ENCODE measurements around the gene SMURF1. TPM values are rescaled to one million over a fixed set of nuclear protein-coding genes. Genes with fewer than 3 reads are reported as not detected.
"Not testable (repeated sequence)": the region's sequence is repeated elsewhere in the genome, so short reads cannot be mapped to it uniquely, and the experiment has no call there.

SMURF1 gene
- total and polyA plus RNA-seq, 2 experiments from 2014 or later = 6.8 to 19.1 TPM

DNA sequence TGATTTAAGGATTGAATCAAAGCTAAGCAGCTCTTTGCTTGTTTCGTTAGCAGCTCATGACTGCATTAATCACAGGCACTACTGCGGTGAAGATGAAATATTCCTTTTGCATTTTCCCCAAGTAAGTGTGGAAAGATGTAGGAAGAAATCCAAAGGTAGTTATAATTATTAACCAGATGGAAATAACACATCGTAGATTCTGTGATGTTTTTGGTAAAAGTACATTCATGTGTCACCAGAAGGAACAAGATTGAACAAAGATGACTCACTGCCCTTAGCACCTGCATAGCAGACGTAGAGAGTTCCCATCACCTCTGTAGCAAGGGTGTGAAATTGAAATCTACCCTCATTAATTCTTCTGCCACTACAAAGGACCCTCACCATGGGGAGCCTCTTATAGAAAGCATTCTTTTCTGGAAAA, 37.1 kb downstream of the SMURF1 start:
- no peak overlapping the region for H3K4me2 ChIP-seq (ENCODE audit: unreplicated experiment)
- H3K36me3 ChIP-seq (ENCODE audit: low read depth) = no peaks in the 10 kb centered on the region
- no peak overlapping the region for H3K9ac ChIP-seq
- peaks cover 94% of the 10 kb centered on the region for H3K79me2 ChIP-seq (ENCODE audit: insufficient read depth)
- in situ Hi-C loops (cut with MboI) = no loop called here
- H3K27me3 ChIP-seq (replicated peaks; ENCODE audit: insufficient read depth) = no peaks in the 10 kb centered on the region
- no peak overlapping the region for H3K27ac ChIP-seq
- H3K9me3 ChIP-seq (ENCODE audit: low read depth) = no peaks in the 10 kb centered on the region
- H3K4me3 ChIP-seq = no peak overlapping the region
- peaks cover 69% of the 10 kb centered on the region for H3K4me1 ChIP-seq (ENCODE audit: insufficient read depth)
- H3F3A ChIP-seq (ENCODE audit: insufficient read depth) = peaks cover 64% of the 10 kb centered on the region
- peak; percentile 29 for DNase-seq
- H2AFZ ChIP-seq = no peak overlapping the region
- 78 to 83% methylated on average over 4 of the region's 4 CpGs for WGBS, 2 experiments (ENCODE audit: low coverage in 1 of 2, low lambda C conversion rate in 2 of 2, missing lambda C conversion rate in 2 of 2)
- TF ChIP-seq EZH2phosphoT487 (IDR thresholded peaks at IDR 0.05; ENCODE audit: insufficient read depth, low read depth) (no peak), EZH2 (IDR thresholded peaks at IDR 0.05; ENCODE audit: insufficient read depth, poor library complexity, severe bottlenecking) (no peak)
- no peaks in the 10 kb centered on the region for H3K9me2 ChIP-seq (ENCODE audit: insufficient read depth)
- H4K20me1 ChIP-seq (ENCODE audit: insufficient read depth) = no peaks in the 10 kb centered on the region; the same call in 1 of the 2 replicates

GRCh38 chr7:99106411-99106810, 37.5 kb downstream of the SMURF1 start:
- no peaks in the 10 kb centered on the region for H3K27me3 ChIP-seq (replicated peaks; ENCODE audit: insufficient read depth)
- in situ Hi-C loops (cut with MboI) = no loop called here
- peaks cover 68% of the 10 kb centered on the region for H3K4me1 ChIP-seq (ENCODE audit: insufficient read depth)
- no peaks in the 10 kb centered on the region for H3K9me2 ChIP-seq (ENCODE audit: insufficient read depth)
- no peak for DNase-seq
- no peak overlapping the region for H3K9ac ChIP-seq
- H3K27ac ChIP-seq = no peak overlapping the region
- H3K4me3 ChIP-seq = no peak overlapping the region
- no peaks in the 10 kb centered on the region for H3K9me3 ChIP-seq (ENCODE audit: low read depth)
- WGBS, 2 experiments (ENCODE audit: low coverage in 1 of 2, low lambda C conversion rate in 2 of 2, missing lambda C conversion rate in 2 of 2) = 88 to 95% methylated on average over 6 of the region's 6 CpGs
- H4K20me1 ChIP-seq (ENCODE audit: insufficient read depth) = no peaks in the 10 kb centered on the region; the same call in 1 of the 2 replicates
- H3F3A ChIP-seq (ENCODE audit: insufficient read depth) = peaks cover 60% of the 10 kb centered on the region
- H2AFZ ChIP-seq = no peak overlapping the region
- peaks cover 94% of the 10 kb centered on the region for H3K79me2 ChIP-seq (ENCODE audit: insufficient read depth)
- no peaks in the 10 kb centered on the region for H3K36me3 ChIP-seq (ENCODE audit: low read depth)
- TF ChIP-seq EZH2phosphoT487 (IDR thresholded peaks at IDR 0.05; ENCODE audit: insufficient read depth, low read depth) (no peak), EZH2 (IDR thresholded peaks at IDR 0.05; ENCODE audit: insufficient read depth, poor library complexity, severe bottlenecking) (no peak)
- H3K4me2 ChIP-seq (ENCODE audit: unreplicated experiment) = no peak overlapping the region

- no peak for TF ChIP-seq EZH2phosphoT487 (IDR thresholded peaks at IDR 0.05; ENCODE audit: insufficient read depth, low read depth)
- no peak for TF ChIP-seq EZH2 (IDR thresholded peaks at IDR 0.05; ENCODE audit: insufficient read depth, poor library complexity, severe bottlenecking)
- H2AFZ ChIP-seq = no peak overlapping the region
- no peak overlapping the region for H3K4me3 ChIP-seq
- H3K27ac ChIP-seq = no peak overlapping the region
- no peaks in the 10 kb centered on the region for H3K27me3 ChIP-seq (replicated peaks; ENCODE audit: insufficient read depth)
- H3K4me2 ChIP-seq (ENCODE audit: unreplicated experiment) = no peak overlapping the region
- peaks cover 94% of the 10 kb centered on the region for H3K79me2 ChIP-seq (ENCODE audit: insufficient read depth)
- H3K36me3 ChIP-seq (ENCODE audit: low read depth) = no peaks in the 10 kb centered on the region
- no peaks in the 10 kb centered on the region; the same call in 1 of the 2 replicates for H4K20me1 ChIP-seq (ENCODE audit: insufficient read depth)
- H3K4me1 ChIP-seq (ENCODE audit: insufficient read depth) = peaks cover 68% of the 10 kb centered on the region
- H3K9me2 ChIP-seq (ENCODE audit: insufficient read depth) = no peaks in the 10 kb centered on the region
- DNase-seq = no peak
- no peaks in the 10 kb centered on the region for H3K9me3 ChIP-seq (ENCODE audit: low read depth)
- WGBS, 2 experiments (ENCODE audit: low coverage in 1 of 2, low lambda C conversion rate in 2 of 2, missing lambda C conversion rate in 2 of 2) = 83 to 86% methylated on average over 3 of the region's 3 CpGs
- no peak overlapping the region for H3K9ac ChIP-seq
- in situ Hi-C loops (cut with MboI) = no loop called here
- peaks cover 60% of the 10 kb centered on the region for H3F3A ChIP-seq (ENCODE audit: insufficient read depth)
Observed at GRCh38 chr7:99105756-99106155, 38.2 kb downstream of the SMURF1 start.

GRCh38 chr7:99104631-99105030, 39.3 kb downstream of the SMURF1 start:
- Histone ChIP-seq H3K27ac (no peak overlapping the region), H3F3A (ENCODE audit: insufficient read depth) (peaks cover 57% of the 10 kb centered on the region), H3K9ac (no peak overlapping the region), H3K4me2 (ENCODE audit: unreplicated experiment) (no peak overlapping the region), H3K79me2 (ENCODE audit: insufficient read depth) (peaks cover 94% of the 10 kb centered on the region), H2AFZ (no peak overlapping the region), H3K27me3 (replicated peaks; ENCODE audit: insufficient read depth) (no peaks in the 10 kb centered on the region), H3K9me3 (ENCODE audit: low read depth) (no peaks in the 10 kb centered on the region), H3K4me3 (no peak overlapping the region), H3K9me2 (ENCODE audit: insufficient read depth) (no peaks in the 10 kb centered on the region), H3K4me1 (ENCODE audit: insufficient read depth) (peaks cover 63% of the 10 kb centered on the region), H4K20me1 (ENCODE audit: insufficient read depth) (no peaks in the 10 kb centered on the region; the same call in 1 of the 2 replicates), H3K36me3 (ENCODE audit: low read depth) (no peaks in the 10 kb centered on the region)
- no peak for TF ChIP-seq EZH2 (IDR thresholded peaks at IDR 0.05; ENCODE audit: insufficient read depth, poor library complexity, severe bottlenecking)
- no peak for TF ChIP-seq EZH2phosphoT487 (IDR thresholded peaks at IDR 0.05; ENCODE audit: insufficient read depth, low read depth)
- DNase-seq = no peak
- in situ Hi-C loops (cut with MboI) = no loop called here
- 95 to 100% methylated on average over 3 of the region's 3 CpGs for WGBS, 2 experiments (ENCODE audit: low coverage in 1 of 2, low lambda C conversion rate in 2 of 2, missing lambda C conversion rate in 2 of 2)

- peak overlapping the region; percentile 59 for H3K4me2 ChIP-seq (ENCODE audit: unreplicated experiment)
- H3K9me3 ChIP-seq (ENCODE audit: low read depth); H3K9me2 ChIP-seq (ENCODE audit: insufficient read depth); H3K27me3 ChIP-seq (replicated peaks; ENCODE audit: insufficient read depth); H4K20me1 ChIP-seq (ENCODE audit: insufficient read depth); in situ Hi-C loops (cut with MboI); H3K36me3 ChIP-seq (ENCODE audit: low read depth); H3K9ac ChIP-seq; DNase-seq; H2AFZ ChIP-seq: not testable (repeated sequence)
- WGBS, 2 experiments (ENCODE audit: low coverage in 1 of 2, low lambda C conversion rate in 2 of 2, missing lambda C conversion rate in 2 of 2) = 86% methylated on average over 13 of the region's 13 CpGs
- H3K27ac ChIP-seq = peak overlapping the region; percentile 65
- H3K4me1 ChIP-seq (ENCODE audit: insufficient read depth) = peaks cover 61% of the 10 kb centered on the region
- peaks cover 57% of the 10 kb centered on the region for H3F3A ChIP-seq (ENCODE audit: insufficient read depth)
- peaks cover 94% of the 10 kb centered on the region for H3K79me2 ChIP-seq (ENCODE audit: insufficient read depth)
- 0 out of 2 replicates have a peak overlapping the region, but pooled peaks have one; percentile 7 for H3K4me3 ChIP-seq
Observed at GRCh38 chr7:99103836-99104235, 40.1 kb downstream of the SMURF1 start.

Measured in GM23248 (cell line).